Esophagus muscularis mucosa (tissue), 3 donors: Measurements from ENCODE around the gene HSDL1.

Source experiments
- CTCF ChIP-seq, 3 experiments: fragments of 200-600 bp in 2 of 3; fragments of 450-650 bp in 1 of 3; sonication (generic) in 2 of 3; IDR thresholded peaks; one replicate each; pipeline ENCODE4 v1.5.1; 2017 to 2019; ENCODE audit warnings: antibody characterized with exemption in 3 of 3, mild to moderate bottlenecking in 2 of 3, moderate library complexity in 1 of 3
- POLR2A ChIP-seq: fragments of 450-650 bp; IDR thresholded peaks from one replicate; pipeline ENCODE4 v1.6.1; 2017; ENCODE audit warnings: antibody characterized with exemption, moderate library complexity, mild to moderate bottlenecking, low read depth
- POLR2AphosphoS5 ChIP-seq, 2 donors: sonication (generic); formaldehyde crosslinking; IDR thresholded peaks; one replicate each; pipeline ENCODE4 v1.6.1; 2017; ENCODE audit warnings: antibody characterized with exemption in 2 of 2

GRCh38 chr16:84088695-84089395, 56.1 kb downstream of the HSDL1 start:
- TF ChIP-seq POLR2AphosphoS5 (IDR thresholded peaks at IDR 0.05) = no peak
- no peak for TF ChIP-seq POLR2A
- no peak for TF ChIP-seq CTCF (IDR thresholded peaks at IDR 0.05)
